HCT116 (cell line): ENCODE data around the gene AKR7A3. TPM values are rescaled to one million over a fixed set of nuclear protein-coding genes. Genes with fewer than 3 reads are reported as not detected.

Experiments
- ATAC-seq: fragments of 200-7000 bp; cut with Tn5 transposase; 2 replicates; pipeline ENCODE4 v1.9.1; 2020; ENCODE audit warnings: mild to moderate bottlenecking, moderate library complexity
- BruUV-seq: library from RNA; stranded (reverse); fragments of 400-500 nt; replicated peaks from 2 replicates; lab custom pipeline; 2021; lab: Mats Ljungman, UMichigan
- CTCF ChIA-PET: fragments of 300-600 bp; sonication (Branson Sonifier 250); formaldehyde crosslinking; loops from one replicate; lab custom pipeline; 2021; ENCODE audit warnings: antibody characterized with exemption; lab: Charles Lee
- POLR2A ChIA-PET: fragments of 300-600, 350-600 bp; sonication (Branson Sonifier 250); formaldehyde crosslinking; loops from one replicate; lab custom pipeline; 2021; ENCODE audit warnings: antibody characterized with exemption; lab: Charles Lee
- RAD21 ChIA-PET, 2 experiments: fragments of 300-600 bp; sonication (Branson Sonifier 250); formaldehyde crosslinking; loops; one replicate each; lab custom pipeline; 2023; ENCODE audit warnings: low total read pairs in 2 of 2; ENCODE audit not compliant: uncharacterized antibody in 2 of 2, unreplicated experiment in 2 of 2, low non-redundant PET in 1 of 2; lab: Charles Lee
- DNase-seq: peaks from one replicate; pipeline ENCODE4 v3.0.0-alpha.2; 2010; ENCODE audit warnings: low read depth, low spot score
- H2AFZ ChIP-seq: fragments of 200-600 bp; shearing (Covaris generic), sonication (generic); 2 replicates; pipeline ENCODE4 v1.6.1; 2017; ENCODE audit warnings: low read depth, mixed run types, mixed read lengths, antibody characterized with exemption, low read length; ENCODE audit not compliant: poor library complexity, severe bottlenecking
- H3K27ac ChIP-seq: 2 replicates; pipeline ENCODE4 v1.5.1; 2012; ENCODE audit warnings: low read depth, low read length
- H3K27me3 ChIP-seq: fragments of 200-600 bp; sonication (generic); 2 replicates; pipeline ENCODE4 v1.6.1; 2016; ENCODE audit warnings: mixed run types, low read length, mixed read lengths; ENCODE audit not compliant: insufficient read depth
- H3K36me3 ChIP-seq, 2 experiments: fragments of 200-500 bp in 1 of 2; fragments of 200-600 bp in 1 of 2; sonication (Bioruptor generic) in 1 of 2; sonication (generic) in 1 of 2; 2 replicates each; pipeline versions ENCODE4 v1.5.1 to v1.6.1; 2014 to 2016; ENCODE audit warnings: low read length in 2 of 2, inconsistent platforms in 1 of 2, mixed read lengths in 1 of 2, mixed run types in 1 of 2; ENCODE audit not compliant: insufficient read depth in 2 of 2, control insufficient read depth in 1 of 2
- H3K4me1 ChIP-seq, 2 experiments: fragments of 200-600 bp in 1 of 2; sonication (generic) in 1 of 2; 2 replicates each; pipeline versions ENCODE4 v1.5.1 to v1.6.1; 2012 to 2017; ENCODE audit warnings: low read length in 2 of 2, inconsistent platforms in 1 of 2, mild to moderate bottlenecking in 1 of 2, mixed read lengths in 1 of 2, mixed run types in 1 of 2, moderate library complexity in 1 of 2; ENCODE audit not compliant: insufficient read depth in 2 of 2, control insufficient read depth in 1 of 2
- H3K4me2 ChIP-seq: fragments of 200-600 bp; sonication (generic); 2 replicates; pipeline ENCODE4 v1.6.1; 2017; ENCODE audit warnings: mixed run types, low read length, mixed read lengths
- H3K4me3 ChIP-seq, 2 experiments: fragments of 200-600 bp in 1 of 2; sonication (generic) in 1 of 2; replicated peaks in 1 of 2; 2 replicates each; pipeline ENCODE4 v1.5.1; 2011 to 2016; ENCODE audit warnings: low read length in 2 of 2, control low read depth in 1 of 2, low read depth in 1 of 2, mild to moderate bottlenecking in 1 of 2, mixed read lengths in 1 of 2, mixed run types in 1 of 2
- H3K79me2 ChIP-seq: fragments of 200-600 bp; sonication (generic); 2 replicates; pipeline ENCODE4 v1.6.1; 2017; ENCODE audit warnings: mild to moderate bottlenecking, mixed run types, low read length, moderate library complexity, mixed read lengths; ENCODE audit not compliant: insufficient read depth
- H3K9ac ChIP-seq: fragments of 200-600 bp; sonication (generic); 2 replicates; pipeline ENCODE4 v1.6.1; 2016; ENCODE audit warnings: low read length, mixed read lengths
- H3K9me2 ChIP-seq: fragments of 200-600 bp; sonication (generic), shearing (Covaris generic); 2 replicates; pipeline ENCODE4 v1.6.1; 2017; ENCODE audit warnings: mixed run types, mild to moderate bottlenecking, moderate library complexity; ENCODE audit not compliant: insufficient read depth
- H3K9me3 ChIP-seq, 2 experiments: fragments of 200-500 bp in 1 of 2; fragments of 200-600 bp in 1 of 2; sonication (Bioruptor generic) in 1 of 2; sonication (generic) in 1 of 2; 2 replicates each; pipeline ENCODE4 v1.6.1; 2014 to 2017; ENCODE audit warnings: low read length in 2 of 2, mixed read lengths in 2 of 2, inconsistent platforms in 1 of 2, low read depth in 1 of 2, mild to moderate bottlenecking in 1 of 2, mixed run types in 1 of 2, moderate library complexity in 1 of 2; ENCODE audit not compliant: control insufficient read depth in 1 of 2, insufficient read depth in 1 of 2
- H4K20me1 ChIP-seq: fragments of 200-600 bp; sonication (generic), shearing (Covaris generic); 2 replicates; pipeline ENCODE4 v1.6.1; 2017; ENCODE audit warnings: mixed run types, mild to moderate bottlenecking, moderate library complexity; ENCODE audit not compliant: insufficient read depth
- ELF1 ChIP-seq: IDR thresholded peaks from 2 replicates; pipeline ENCODE4 v1.6.1; 2012; ENCODE audit warnings: low read depth, borderline replicate concordance
- EZH2 ChIP-seq: fragments of 200-600 bp; sonication (generic); IDR thresholded peaks from 2 replicates; pipeline ENCODE4 v1.6.1; 2017; ENCODE audit warnings: antibody characterized with exemption, mixed run types
- EZH2phosphoT487 ChIP-seq: fragments of 200-600 bp; IDR thresholded peaks from 2 replicates; pipeline ENCODE4 v1.6.1; 2018; ENCODE audit warnings: antibody characterized with exemption, borderline replicate concordance
- FOSL1 ChIP-seq: IDR thresholded peaks from 2 replicates; pipeline ENCODE4 v1.6.1; 2012; ENCODE audit warnings: low read depth
- JUND ChIP-seq: IDR thresholded peaks from 2 replicates; pipeline ENCODE4 v1.6.1; 2012
- POLR2A ChIP-seq: IDR thresholded peaks from 2 replicates; pipeline ENCODE4 v1.7.0; 2011; ENCODE audit warnings: borderline replicate concordance; ENCODE audit not compliant: insufficient read depth, insufficient read length; ENCODE audit errors: extremely low read depth
- RAD21 ChIP-seq: IDR thresholded peaks from 2 replicates; pipeline ENCODE4 v1.6.1; 2012; ENCODE audit warnings: low read depth, mild to moderate bottlenecking
- SRF ChIP-seq: IDR thresholded peaks from 2 replicates; pipeline ENCODE4 v1.6.1; 2012; ENCODE audit warnings: low read depth
- TCF7L2 ChIP-seq: IDR thresholded peaks from 2 replicates; pipeline ENCODE4 v1.7.0; 2011; ENCODE audit warnings: borderline replicate concordance, inconsistent platforms; ENCODE audit not compliant: insufficient read depth, insufficient read length; ENCODE audit errors: extremely low read depth
- YY1 ChIP-seq: IDR thresholded peaks from 2 replicates; pipeline ENCODE4 v1.6.1; 2011; ENCODE audit warnings: low read length, low read depth, moderate library complexity, mild to moderate bottlenecking; ENCODE audit not compliant: insufficient replicate concordance; ENCODE audit errors: extremely low read depth
- ZFX ChIP-seq: fragments of 450-650 bp; IDR thresholded peaks from 2 replicates; pipeline ENCODE4 v1.6.1; 2017
- ZNF274 ChIP-seq: fragments of 200-500 bp; sonication (Bioruptor generic); IDR thresholded peaks from 2 replicates; pipeline ENCODE4 v1.6.1; 2014; ENCODE audit warnings: mild to moderate bottlenecking, low read depth, low read length, inconsistent platforms
- intact Hi-C: fragments of 100-400 bp; cut with micrococcal nuclease; formaldehyde crosslinking; loops from 2 replicates; pipeline ENCODE4 v1.10.0; 2022
- total RNA-seq: library from RNA; stranded (reverse); gene quantifications from one replicate; pipeline ENCODE4 v1.2.1, GENCODE V29; 2021; ENCODE audit not compliant: unreplicated experiment
- TF ChIP-seq, protein P1 (sequence below), 3 experiments: fragments of 200-600 bp in 1 of 3; sonication (generic) in 1 of 3; IDR thresholded peaks in 2 of 3; conservative IDR thresholded peaks in 1 of 3; 2 replicates each; pipeline ENCODE4 v1.5.1; 2012 to 2017; ENCODE audit warnings: low read depth in 2 of 3, low read length in 2 of 3, antibody characterized with exemption in 1 of 3, borderline replicate concordance in 1 of 3, control low read depth in 1 of 3, mild to moderate bottlenecking in 1 of 3, mixed read lengths in 1 of 3, mixed run types in 1 of 3, moderate library complexity in 1 of 3; ENCODE audit not compliant: insufficient read depth in 1 of 3
- TF ChIP-seq, protein P2 (sequence below): IDR thresholded peaks from 2 replicates; pipeline ENCODE4 v1.6.1; 2011; ENCODE audit warnings: mild to moderate bottlenecking, low read length, moderate library complexity; ENCODE audit not compliant: insufficient replicate concordance; ENCODE audit errors: extremely low read depth
- TF ChIP-seq, protein P3 (sequence below): IDR thresholded peaks from 2 replicates; pipeline ENCODE4 v1.6.1; 2012

The AKR7A3 gene
- total RNA-seq, 1 experiment from 2014 or later, result 1.7 TPM

DNA sequence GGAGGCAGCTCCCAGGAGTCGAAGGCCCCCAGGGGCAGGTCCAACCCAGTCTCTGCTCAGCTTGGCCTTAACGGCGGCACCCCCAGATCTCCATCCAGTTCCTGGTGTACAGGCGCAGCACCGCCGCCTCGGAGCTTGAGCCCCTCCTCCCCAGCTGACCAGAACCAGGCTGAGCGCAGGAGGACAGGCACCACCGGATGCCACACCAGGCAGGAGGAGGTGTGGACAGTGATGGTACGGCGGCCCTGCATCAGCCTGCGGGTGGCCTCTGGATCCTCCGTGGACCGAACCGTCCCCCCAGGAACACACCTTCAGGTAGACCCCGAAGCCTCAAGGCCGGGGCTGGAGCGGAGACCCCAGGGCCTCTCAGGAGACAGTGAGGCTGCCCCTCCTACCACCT is 39.9 kb upstream of the AKR7A3 start (continued):
- TF ChIP-seq, protein P1, sequence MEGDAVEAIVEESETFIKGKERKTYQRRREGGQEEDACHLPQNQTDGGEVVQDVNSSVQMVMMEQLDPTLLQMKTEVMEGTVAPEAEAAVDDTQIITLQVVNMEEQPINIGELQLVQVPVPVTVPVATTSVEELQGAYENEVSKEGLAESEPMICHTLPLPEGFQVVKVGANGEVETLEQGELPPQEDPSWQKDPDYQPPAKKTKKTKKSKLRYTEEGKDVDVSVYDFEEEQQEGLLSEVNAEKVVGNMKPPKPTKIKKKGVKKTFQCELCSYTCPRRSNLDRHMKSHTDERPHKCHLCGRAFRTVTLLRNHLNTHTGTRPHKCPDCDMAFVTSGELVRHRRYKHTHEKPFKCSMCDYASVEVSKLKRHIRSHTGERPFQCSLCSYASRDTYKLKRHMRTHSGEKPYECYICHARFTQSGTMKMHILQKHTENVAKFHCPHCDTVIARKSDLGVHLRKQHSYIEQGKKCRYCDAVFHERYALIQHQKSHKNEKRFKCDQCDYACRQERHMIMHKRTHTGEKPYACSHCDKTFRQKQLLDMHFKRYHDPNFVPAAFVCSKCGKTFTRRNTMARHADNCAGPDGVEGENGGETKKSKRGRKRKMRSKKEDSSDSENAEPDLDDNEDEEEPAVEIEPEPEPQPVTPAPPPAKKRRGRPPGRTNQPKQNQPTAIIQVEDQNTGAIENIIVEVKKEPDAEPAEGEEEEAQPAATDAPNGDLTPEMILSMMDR (IDR thresholded peaks at IDR 0.05 in 2 of 3, conservative IDR thresholded peaks at IDR 0.05 in 1 of 3; ENCODE audit: borderline replicate concordance in 1 of 3, insufficient read depth in 1 of 3, low read depth in 2 of 3, low read length in 2 of 3), result no peak

DNA sequence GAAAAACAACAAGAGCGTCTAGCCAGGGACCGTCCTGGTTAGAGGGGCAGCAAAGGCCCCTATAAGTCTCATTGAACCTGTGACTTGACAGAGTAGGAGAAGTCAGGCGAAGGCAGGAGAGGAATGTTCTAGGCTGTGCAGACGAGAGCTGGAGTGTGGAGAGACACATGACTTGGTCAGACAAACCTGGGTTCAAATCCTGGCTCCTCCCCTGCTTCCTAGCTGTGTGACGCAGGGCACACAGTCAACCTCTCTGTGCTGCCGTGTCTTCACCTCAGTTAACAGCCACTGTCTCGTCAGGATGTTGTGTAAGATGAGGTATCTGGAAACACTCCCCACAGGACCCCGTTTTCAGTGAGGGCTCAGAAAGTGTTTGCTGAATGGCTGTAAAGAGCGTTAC is 39.2 kb upstream of the AKR7A3 start:
- no peak for TF ChIP-seq JUND
- no peak for TF ChIP-seq RAD21
- no peak for TF ChIP-seq EZH2
- no peak for TF ChIP-seq FOSL1
- no peak for TF ChIP-seq POLR2A
- no peak for TF ChIP-seq ZNF274
- TF ChIP-seq, all 23 proteins: peak for 0
- no peaks in the 10 kb centered on the region for H3K79me2 ChIP-seq
- no peak overlapping the region for H3K9ac ChIP-seq
- ChIA-PET CTCF (no interaction called here), RAD21 (no interaction called here), POLR2A (no interaction called here)
- DNase-seq (no peak), ATAC-seq (no peak)
- H3K9me2 ChIP-seq, result no peaks in the 10 kb centered on the region
- H2AFZ ChIP-seq, result no peak overlapping the region
- TSS peak; percentile 32 for BruUV-seq
- H3K4me1 ChIP-seq, result no peaks in the 10 kb centered on the region
- no peak overlapping the region for H3K4me3 ChIP-seq
- H3K36me3 ChIP-seq, result no peaks in the 10 kb centered on the region; a peak in 1 of 4 replicates
- H3K27ac ChIP-seq, result no peak overlapping the region
- H3K4me2 ChIP-seq, result no peak overlapping the region
- H3K27me3 ChIP-seq, result no peaks in the 10 kb centered on the region
- H3K9me3 ChIP-seq, result no peaks in the 10 kb centered on the region
- intact Hi-C loops, result no loop called here
- no peaks in the 10 kb centered on the region for H4K20me1 ChIP-seq

DNA sequence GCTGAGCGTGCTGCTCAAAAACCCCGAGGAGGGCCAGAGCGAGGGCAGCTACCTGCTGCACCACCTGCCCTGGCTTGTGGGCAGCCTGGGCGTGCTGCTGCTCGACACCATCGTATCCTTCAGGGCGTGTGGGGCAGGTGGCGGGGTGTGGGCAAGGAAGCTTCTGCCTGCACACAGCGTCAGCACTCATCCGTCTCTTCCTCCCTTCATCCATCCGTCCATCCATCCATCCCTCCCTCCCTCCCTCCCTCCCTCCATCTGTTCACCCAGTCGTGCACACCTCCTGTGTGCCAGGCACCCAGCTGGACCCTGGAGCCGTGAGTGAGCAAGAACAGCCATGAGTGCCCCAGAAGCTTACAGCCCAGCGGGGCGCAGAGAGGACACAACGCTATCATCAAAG is 38.7 kb upstream of the AKR7A3 start:
- Histone ChIP-seq H3K4me1 (no peaks in the 10 kb centered on the region), H3K36me3 (no peaks in the 10 kb centered on the region; a peak in 1 of 4 replicates), H3K9me3 (no peaks in the 10 kb centered on the region), H3K9ac (no peak overlapping the region), H3K27ac (no peak overlapping the region), H4K20me1 (no peaks in the 10 kb centered on the region), H2AFZ (no peak overlapping the region), H3K27me3 (no peaks in the 10 kb centered on the region), H3K4me2 (no peak overlapping the region), H3K9me2 (no peaks in the 10 kb centered on the region), H3K4me3 (no peak overlapping the region), H3K79me2 (no peaks in the 10 kb centered on the region)
- ATAC-seq (no peak), DNase-seq (no peak)
- ChIA-PET CTCF (no interaction called here), RAD21 (no interaction called here), POLR2A (no interaction called here)
- intact Hi-C loops, result no loop called here
- no TSS peak for BruUV-seq
- no peak for TF ChIP-seq POLR2A
- no peak for TF ChIP-seq YY1
- TF ChIP-seq TCF7L2, result no peak
- no peak for TF ChIP-seq SRF
- no peak for TF ChIP-seq ELF1
- no peak for TF ChIP-seq EZH2phosphoT487
- no peak for TF ChIP-seq ZFX
- TF ChIP-seq, protein P2, sequence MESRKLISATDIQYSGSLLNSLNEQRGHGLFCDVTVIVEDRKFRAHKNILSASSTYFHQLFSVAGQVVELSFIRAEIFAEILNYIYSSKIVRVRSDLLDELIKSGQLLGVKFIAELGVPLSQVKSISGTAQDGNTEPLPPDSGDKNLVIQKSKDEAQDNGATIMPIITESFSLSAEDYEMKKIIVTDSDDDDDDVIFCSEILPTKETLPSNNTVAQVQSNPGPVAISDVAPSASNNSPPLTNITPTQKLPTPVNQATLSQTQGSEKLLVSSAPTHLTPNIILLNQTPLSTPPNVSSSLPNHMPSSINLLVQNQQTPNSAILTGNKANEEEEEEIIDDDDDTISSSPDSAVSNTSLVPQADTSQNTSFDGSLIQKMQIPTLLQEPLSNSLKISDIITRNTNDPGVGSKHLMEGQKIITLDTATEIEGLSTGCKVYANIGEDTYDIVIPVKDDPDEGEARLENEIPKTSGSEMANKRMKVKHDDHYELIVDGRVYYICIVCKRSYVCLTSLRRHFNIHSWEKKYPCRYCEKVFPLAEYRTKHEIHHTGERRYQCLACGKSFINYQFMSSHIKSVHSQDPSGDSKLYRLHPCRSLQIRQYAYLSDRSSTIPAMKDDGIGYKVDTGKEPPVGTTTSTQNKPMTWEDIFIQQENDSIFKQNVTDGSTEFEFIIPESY, result no peak
- TF ChIP-seq, protein P3, sequence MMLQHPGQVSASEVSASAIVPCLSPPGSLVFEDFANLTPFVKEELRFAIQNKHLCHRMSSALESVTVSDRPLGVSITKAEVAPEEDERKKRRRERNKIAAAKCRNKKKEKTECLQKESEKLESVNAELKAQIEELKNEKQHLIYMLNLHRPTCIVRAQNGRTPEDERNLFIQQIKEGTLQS, result no peak
- TF ChIP-seq ZNF274, result no peak
- TF ChIP-seq JUND, result no peak
